Measurements from ENCODE around the gene FAM43A. TPM values are rescaled to one million over a fixed set of nuclear protein-coding genes. Genes with fewer than 3 reads are reported as not detected.

FAM43A gene
- polyA plus RNA-seq, 2 of the 4 experiments (the other 2 are of a cell fraction) = 0.89 to 2.3 TPM

- ATAC-seq = peak; percentile 66 to 85; a peak in 5 of 6 replicates
These were observed 44.9 kb upstream of the FAM43A start for GRCh38 chr3:194640829-194641228.

GRCh38 chr3:194642769-194643168 lies 42.9 kb upstream of the FAM43A start:
- no peak overlapping the region for H3K4me3 ChIP-seq
- no peak for DNase-seq (ENCODE audit: low read depth in 1 of 2, low spot score in 1 of 2)
- ChIA-PET CTCF (interaction anchor here (0.6 to 1.9 kb wide), 3 partner anchors 10 to 585 kb away, joined by 3 to 11 read pairs (median 6); partner anchors contain the start of gene TMEM44), POLR2A (no interaction called here)
- FAIRE-seq = no peak
- H3K4me2 ChIP-seq = no peak overlapping the region
- ATAC-seq = no peak
- 93% methylated on average over 2 of the region's 2 CpGs for WGBS (ENCODE audit: missing lambda C conversion rate)
- no peak overlapping the region for H3K27ac ChIP-seq
- H3K4me1 ChIP-seq = no peaks in the 10 kb centered on the region
- no peaks in the 10 kb centered on the region for H3K9me3 ChIP-seq
- TF ChIP-seq EHMT2 (IDR thresholded peaks at IDR 0.05; ENCODE audit: low read depth) = no peak
- no peak for TF ChIP-seq ZSCAN20 (CRISPR knock-in tag; IDR thresholded peaks at IDR 0.05)
- no peak for TF ChIP-seq POLR2AphosphoS2 (conservative IDR thresholded peaks at IDR 0.05; ENCODE audit: low read length)
- TF ChIP-seq PBX3 (IDR thresholded peaks at IDR 0.05) = no peak
- no peak for TF ChIP-seq MAFK (IDR thresholded peaks at IDR 0.05; ENCODE audit: partially characterized antibody)
- TF ChIP-seq USF2 (IDR thresholded peaks at IDR 0.05) = no peak
- no peak for TF ChIP-seq FOSB (CRISPR knock-in tag; IDR thresholded peaks at IDR 0.05)
- no peak for TF ChIP-seq TP53 (CRISPR knock-in tag; IDR thresholded peaks at IDR 0.05)
- TF ChIP-seq CTCF (IDR thresholded peaks at IDR 0.05) = no peak
- no peak for TF ChIP-seq SREBF2 (IDR thresholded peaks at IDR 0.05)
- TF ChIP-seq NPAS2 (CRISPR knock-in tag; IDR thresholded peaks at IDR 0.05; ENCODE audit: borderline replicate concordance) = no peak

More at GRCh38 chr3:194640829-194641228, 44.9 kb upstream of the FAM43A start:
- TF ChIP-seq CBX8 (IDR thresholded peaks at IDR 0.05) = no peak
- no peak for TF ChIP-seq ESRRA (IDR thresholded peaks at IDR 0.05; ENCODE audit: borderline replicate concordance, low read length)
- TF ChIP-seq CTCF (IDR thresholded peaks at IDR 0.05) = no peak
- TF ChIP-seq MYC (IDR thresholded peaks at IDR 0.05; ENCODE audit: borderline replicate concordance, low read length) = no peak
- TF ChIP-seq MAX (IDR thresholded peaks at IDR 0.05) = no peak
- TF ChIP-seq EP300 (IDR thresholded peaks at IDR 0.05) = no peak
- no peak for TF ChIP-seq HMGXB4 (CRISPR knock-in tag; IDR thresholded peaks at IDR 0.05; ENCODE audit: borderline replicate concordance)
- no peak for TF ChIP-seq ZFP36 (IDR thresholded peaks at IDR 0.05; ENCODE audit: borderline replicate concordance, partially characterized antibody)
- TF ChIP-seq GATA3 (IDR thresholded peaks at IDR 0.05; ENCODE audit: borderline replicate concordance) = no peak
- no peak for TF ChIP-seq KDM5A (IDR thresholded peaks at IDR 0.05)
- TF ChIP-seq PHF8 (IDR thresholded peaks at IDR 0.05; ENCODE audit: borderline replicate concordance, low read depth) = no peak
- TF ChIP-seq POLR2AphosphoS2 (conservative IDR thresholded peaks at IDR 0.05; ENCODE audit: low read length) = no peak
- TF ChIP-seq FOSL2 (IDR thresholded peaks at IDR 0.05) = no peak
- no peak for TF ChIP-seq FOSL2 (CRISPR knock-in tag; IDR thresholded peaks at IDR 0.05)
- no peak for TF ChIP-seq PBX3 (IDR thresholded peaks at IDR 0.05)
- POLR2A ChIA-PET = no interaction called here
- CTCF ChIA-PET = interaction anchor here (0.6 to 1.7 kb wide), 4 partner anchors 9 to 1388 kb away, joined by 3 to 5 read pairs (median 4); no protein-coding TSS in a partner anchor
- FAIRE-seq (no peak), DNase-seq (ENCODE audit: low read depth in 1 of 2, low spot score in 1 of 2) (peak in 1 of 2 experiments; percentile 29)
- no peaks in the 10 kb centered on the region for H3K4me1 ChIP-seq
- H3K4me3 ChIP-seq = no peak overlapping the region
- WGBS (ENCODE audit: missing lambda C conversion rate) = 69% methylated on average over 7 of the region's 7 CpGs
- H3K27ac ChIP-seq = no peak overlapping the region
- no peak overlapping the region for H3K4me2 ChIP-seq
- H3K9me3 ChIP-seq = no peaks in the 10 kb centered on the region

Data from A549 (cell line).